Stomach (tissue), 4 donors: Measurements from ENCODE around the gene UBE4B.

Experiments used
- CTCF ChIP-seq, 7 experiments: fragments of 450-650 bp in 4 of 7; fragments of 200-600 bp in 3 of 7; sonication (generic) in 3 of 7; IDR thresholded peaks; one replicate each; pipeline ENCODE4 v1.5.1; 2016 to 2019; ENCODE audit warnings: antibody characterized with exemption in 7 of 7, control low read depth in 2 of 7, mild to moderate bottlenecking in 1 of 7
- EP300 ChIP-seq: sonication (generic); formaldehyde crosslinking; IDR thresholded peaks from one replicate; pipeline ENCODE4 v1.6.1; 2017; ENCODE audit warnings: antibody characterized with exemption
- POLR2A ChIP-seq, 4 donors: fragments of 450-650 bp; IDR thresholded peaks; one replicate each; pipeline ENCODE4 v1.6.1; 2016; ENCODE audit warnings: antibody characterized with exemption in 4 of 4, control low read depth in 2 of 4, mild to moderate bottlenecking in 1 of 4, moderate library complexity in 1 of 4
- POLR2AphosphoS5 ChIP-seq, 3 donors: sonication (generic); formaldehyde crosslinking; IDR thresholded peaks; one replicate each; pipeline ENCODE4 v1.6.1; 2016; ENCODE audit warnings: antibody characterized with exemption in 3 of 3

- TF ChIP-seq POLR2AphosphoS5 (IDR thresholded peaks at IDR 0.05) (no peak), CTCF (IDR thresholded peaks at IDR 0.05) (no peak), EP300 (no peak), POLR2A (IDR thresholded peaks at IDR 0.05) (no peak)
These were observed 15.8 kb downstream of the UBE4B start for GRCh38 chr1:10048601-10049000.
